EH (cell line): ENCODE measurements around the gene ABRACL.
A peak's percentile ranks its signal among the peaks of the same experiment; 100 is the strongest.
"Not testable (repeated sequence)": the region's sequence is repeated elsewhere in the genome, so short reads cannot be mapped to it uniquely, and the experiment has no call there.

ENCODE experiments used
- DNase-seq: peaks from one replicate; pipeline ENCODE4 v3.0.0-alpha.2; 2015; ENCODE audit warnings: low read depth

ABRACL gene, protein sequence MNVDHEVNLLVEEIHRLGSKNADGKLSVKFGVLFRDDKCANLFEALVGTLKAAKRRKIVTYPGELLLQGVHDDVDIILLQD

GRCh38 chr6:139028658-139029469 lies at the start of gene ABRACL:
TSS of gene ABRACL (plus strand) at chr6:139028745. CDS start at chr6:139034161, 5,416 bp downstream.
- DNase-seq = peak; percentile 74

- peak; percentile 36 for DNase-seq
Observed at GRCh38 chr6:138979365-138979764, 49.2 kb upstream of the ABRACL start.

- DNase-seq = no peak
Observed at GRCh38 chr6:138979813-138980668, 48.5 kb upstream of the ABRACL start.

DNA sequence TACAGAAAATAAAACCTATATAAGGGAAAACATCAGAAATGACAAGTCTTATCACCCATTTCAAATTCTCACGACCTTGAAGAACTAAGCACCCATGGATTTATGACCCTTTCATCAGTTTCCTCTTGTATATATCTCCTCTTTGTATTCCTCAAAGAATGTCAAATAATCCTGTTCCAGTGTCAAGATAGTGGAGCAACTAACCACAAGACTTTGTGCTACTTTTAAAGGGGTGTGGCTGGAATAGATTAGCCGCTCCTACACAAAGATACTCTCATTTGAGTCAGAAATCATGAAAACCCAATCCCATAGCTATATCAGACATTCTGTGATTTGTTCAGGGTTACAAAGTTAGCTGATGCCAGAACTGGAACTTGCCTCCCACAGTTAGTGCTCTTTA lies 47.1 kb upstream of the ABRACL start:
- DNase-seq = no peak

DNA sequence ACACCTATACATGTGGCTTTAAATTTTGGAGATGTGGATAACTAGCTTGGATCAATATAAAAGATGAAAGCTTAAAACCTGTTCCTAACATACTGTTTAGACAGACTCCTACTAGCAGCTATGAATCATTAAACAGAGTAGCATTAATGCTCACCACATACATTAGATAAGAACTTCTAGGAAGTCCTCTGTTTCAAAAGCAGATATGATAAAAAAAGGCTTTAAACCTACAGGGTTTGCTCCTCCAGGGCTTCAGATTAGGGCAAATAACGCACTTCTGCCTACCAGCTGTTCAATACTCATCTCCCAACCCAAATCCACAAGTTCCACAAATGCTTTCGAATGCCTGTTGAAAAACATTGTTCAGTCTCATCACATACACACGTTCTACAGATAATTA lies 42.0 kb upstream of the ABRACL start:
- DNase-seq = peak; percentile 35

DNA sequence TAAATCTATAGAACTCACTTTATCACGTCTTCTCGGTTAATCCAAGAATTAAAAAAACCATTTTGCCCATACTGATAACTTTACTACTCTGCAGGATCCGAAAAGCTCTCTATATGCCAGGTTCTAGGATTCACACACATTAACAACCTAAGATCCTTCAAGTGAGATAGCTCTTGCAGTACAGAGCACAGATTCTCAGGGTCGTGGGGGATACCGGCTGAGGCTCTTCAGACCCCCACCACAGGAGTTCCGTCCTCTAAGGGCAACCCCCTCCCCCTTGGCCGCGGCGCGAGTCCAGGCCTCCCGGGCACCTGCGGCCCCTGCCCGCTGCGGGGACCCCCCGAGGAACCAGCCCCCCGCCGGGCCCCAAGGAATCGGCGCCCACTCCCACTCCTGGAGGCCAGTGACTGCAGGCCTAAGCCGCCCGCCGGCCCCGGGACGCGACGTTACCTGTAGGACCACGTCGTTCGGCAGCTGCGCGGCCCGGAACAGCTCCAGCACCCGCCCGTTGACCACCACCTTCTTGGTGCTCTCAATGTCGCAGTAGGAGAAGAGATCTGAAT lies 41.4 kb upstream of the ABRACL start:
- no peak for DNase-seq

GRCh38 chr6:138987643-138988468 lies 40.7 kb upstream of the ABRACL start, which contains the start of gene REPS1:
TSS of gene REPS1 (minus strand) at chr6:138988253. CDS start at chr6:138987682, 571 bp downstream.
- peak; percentile 91 for DNase-seq

GRCh38 chr6:138988469-138988834 lies 40.1 kb upstream of the ABRACL start:
- DNase-seq = no peak

DNA sequence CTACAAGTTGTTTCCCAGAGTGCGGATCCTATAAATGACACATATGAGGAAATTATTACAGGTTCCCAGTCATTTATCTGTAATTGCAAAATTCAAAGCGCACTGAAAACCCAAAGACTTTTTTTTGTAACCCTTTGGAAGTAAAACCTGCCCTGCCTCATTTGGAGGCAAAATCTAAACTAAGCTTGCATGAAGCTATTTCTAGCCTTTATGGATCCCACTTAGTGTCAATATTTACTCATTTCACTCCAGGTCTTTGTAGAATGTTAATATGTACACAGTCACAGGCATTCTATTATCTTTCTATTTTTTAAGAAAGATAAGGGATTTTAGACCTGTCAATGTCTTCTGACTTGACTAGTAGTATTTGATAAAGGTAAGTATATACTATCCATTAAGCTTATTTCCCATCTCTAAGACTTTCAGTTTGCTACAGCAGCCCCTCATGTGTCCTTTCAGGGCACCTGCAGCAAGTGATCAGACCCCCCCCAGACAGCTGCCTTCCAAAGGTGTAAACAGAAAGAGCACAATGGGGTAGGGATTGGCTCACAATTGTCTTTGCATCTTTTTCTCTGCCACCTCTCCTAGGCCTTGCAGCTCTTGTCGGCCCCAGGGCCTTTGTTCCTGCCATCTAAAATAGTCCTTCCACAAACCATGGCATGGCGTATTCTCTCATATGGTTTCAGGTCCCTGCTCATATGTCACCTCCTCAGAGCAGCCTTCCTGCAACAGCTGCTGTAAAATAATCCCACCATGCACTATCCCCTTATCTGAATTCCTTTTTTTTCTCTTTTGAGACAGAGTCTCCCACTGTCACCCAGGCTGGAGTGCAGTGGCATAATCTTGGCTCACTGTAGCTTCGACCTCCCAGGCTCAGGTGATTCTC lies 39.2 kb upstream of the ABRACL start:
- no peak for DNase-seq

DNA sequence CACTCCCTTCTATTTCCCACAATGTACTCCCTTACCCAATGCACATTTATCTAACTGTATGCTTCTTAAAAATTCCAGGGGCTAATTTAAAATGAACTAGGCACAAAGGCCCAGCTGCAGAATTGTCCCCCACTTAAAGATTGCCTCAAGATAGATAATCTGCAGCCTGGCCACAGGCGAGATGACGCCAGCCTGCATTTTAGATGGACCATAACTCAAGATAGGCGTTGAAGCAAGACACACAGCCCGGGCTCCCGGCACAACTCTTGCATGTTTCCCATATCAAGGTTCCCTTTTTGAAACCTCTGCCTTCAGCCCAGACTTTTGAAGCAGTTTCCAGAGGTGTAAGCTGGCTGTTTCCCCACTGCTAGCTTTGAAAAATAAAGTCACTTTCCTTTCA lies 37.3 kb upstream of the ABRACL start:
- DNase-seq = no peak

- DNase-seq = not testable (repeated sequence)
Observed at GRCh38 chr6:138992965-138993364, 35.6 kb upstream of the ABRACL start.

DNA sequence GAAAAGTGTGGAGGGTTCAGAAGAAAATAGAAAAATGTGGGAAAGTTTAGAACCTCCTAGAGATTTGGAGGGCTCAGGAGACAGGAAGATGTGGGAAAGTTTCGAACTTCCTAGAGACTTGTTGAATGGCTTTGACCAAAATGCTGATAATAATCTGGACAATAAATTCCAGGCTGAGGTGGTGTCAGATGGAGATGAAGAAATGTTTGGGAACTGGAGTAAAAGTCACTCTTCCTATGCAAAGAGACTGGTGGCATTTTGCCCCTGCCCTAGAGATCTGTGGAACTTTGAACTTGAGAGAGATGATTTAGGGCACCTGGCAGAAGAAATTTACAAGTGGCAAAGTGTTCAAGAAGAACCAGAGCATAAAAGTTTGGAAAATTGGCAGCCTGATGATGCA lies 35.1 kb upstream of the ABRACL start:
- DNase-seq = peak; percentile 62

GRCh38 chr6:138996524-138996923 lies 32.0 kb upstream of the ABRACL start:
- DNase-seq = no peak

DNA sequence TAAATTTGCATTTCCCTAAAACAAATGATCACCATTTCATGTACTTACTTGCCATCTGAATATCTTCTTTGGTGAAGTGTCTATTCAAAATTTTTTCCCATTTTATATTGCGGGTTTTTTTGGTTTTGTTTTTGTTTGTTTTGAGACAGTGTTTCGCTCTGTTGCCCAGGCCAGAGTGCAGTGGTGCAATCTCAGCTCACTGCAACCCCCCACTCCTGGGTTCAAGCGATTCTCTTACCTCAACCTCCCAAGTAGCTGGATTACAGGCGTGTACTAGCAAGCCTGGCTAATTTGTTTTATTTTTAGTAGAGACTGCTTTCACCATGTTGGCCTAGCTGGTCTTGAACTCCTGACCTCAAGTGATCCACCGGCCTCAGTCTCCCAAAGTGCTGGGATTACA lies 31.4 kb upstream of the ABRACL start:
- DNase-seq = no peak

DNA sequence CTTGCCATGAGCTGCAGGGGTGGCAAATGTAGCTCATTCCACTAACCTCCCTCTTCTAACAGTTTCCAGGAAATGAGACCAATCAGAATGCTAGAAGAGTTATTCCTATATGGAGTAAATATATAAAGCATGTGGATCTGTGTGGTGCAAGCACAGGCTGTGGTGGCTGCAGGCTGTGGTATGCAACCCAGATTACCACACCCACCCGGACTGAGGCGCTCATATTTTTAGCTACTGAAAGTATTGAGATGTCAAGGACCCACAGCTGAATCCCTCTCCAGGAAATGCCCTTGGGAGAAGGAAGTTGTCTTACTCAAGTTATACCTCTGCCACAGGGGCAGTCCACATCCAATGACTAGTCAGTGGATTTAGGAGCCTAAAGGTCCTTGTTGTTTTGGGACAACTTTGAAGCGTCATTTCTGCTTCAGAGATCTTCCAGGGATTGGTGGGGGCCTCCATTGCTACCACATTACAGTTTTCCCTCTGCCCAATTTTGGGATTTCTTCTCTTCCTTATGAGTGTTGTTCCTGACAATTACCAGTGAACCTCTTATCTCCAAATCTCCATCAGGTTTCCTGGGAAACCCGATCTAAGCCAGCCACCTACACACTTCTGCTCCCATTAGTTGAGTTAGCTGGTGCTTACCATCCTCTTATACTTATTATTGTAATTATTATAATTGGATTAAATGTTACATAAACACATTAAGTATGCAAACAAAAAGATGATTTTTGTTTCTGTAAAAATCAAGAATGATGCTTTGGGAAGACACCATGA lies 28.4 kb upstream of the ABRACL start:
- DNase-seq = peak; percentile 61

- no peak for DNase-seq
Observed at GRCh38 chr6:139003751-139004150, 24.8 kb upstream of the ABRACL start.

- DNase-seq = no peak
Observed at GRCh38 chr6:139006477-139006876, 22.1 kb upstream of the ABRACL start.

DNA sequence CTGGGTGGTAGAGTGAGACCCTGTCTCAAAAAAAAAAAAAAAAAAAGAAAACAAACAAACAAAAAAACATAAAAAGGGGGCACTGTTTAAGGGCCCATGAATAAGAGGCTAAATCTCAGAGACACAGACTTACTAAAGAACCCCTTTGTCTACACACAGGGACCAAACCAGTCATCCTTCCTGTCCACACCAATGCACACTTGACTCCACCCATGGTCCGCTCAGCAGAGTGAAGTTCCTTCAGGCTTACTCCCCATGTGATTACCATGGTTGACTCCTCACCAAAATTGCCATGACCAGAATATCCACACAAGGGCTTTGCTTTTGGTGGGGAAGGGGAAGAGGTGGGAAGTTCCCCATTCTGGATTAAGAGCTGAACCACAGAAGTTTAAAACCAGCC lies 21.1 kb upstream of the ABRACL start:
- no peak for DNase-seq

DNA sequence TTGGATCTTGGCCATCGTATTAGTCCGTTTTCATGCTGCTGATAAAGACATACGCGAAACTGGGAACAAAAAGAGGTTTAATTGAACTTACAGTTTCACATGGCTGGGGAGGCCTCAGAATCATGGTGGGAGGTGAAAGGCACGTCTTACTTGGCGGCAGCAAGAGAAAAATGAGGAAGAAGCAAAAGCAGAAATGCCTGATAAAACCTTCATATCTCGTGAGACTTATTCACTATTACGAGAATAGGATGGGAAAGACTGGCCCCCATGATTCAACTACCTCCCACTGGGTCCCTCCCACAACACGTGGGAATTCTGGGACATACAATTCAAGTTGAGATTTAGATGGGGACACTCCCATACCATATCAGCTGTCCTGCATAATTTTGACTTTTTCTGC lies 20.4 kb upstream of the ABRACL start:
- DNase-seq = no peak

DNA sequence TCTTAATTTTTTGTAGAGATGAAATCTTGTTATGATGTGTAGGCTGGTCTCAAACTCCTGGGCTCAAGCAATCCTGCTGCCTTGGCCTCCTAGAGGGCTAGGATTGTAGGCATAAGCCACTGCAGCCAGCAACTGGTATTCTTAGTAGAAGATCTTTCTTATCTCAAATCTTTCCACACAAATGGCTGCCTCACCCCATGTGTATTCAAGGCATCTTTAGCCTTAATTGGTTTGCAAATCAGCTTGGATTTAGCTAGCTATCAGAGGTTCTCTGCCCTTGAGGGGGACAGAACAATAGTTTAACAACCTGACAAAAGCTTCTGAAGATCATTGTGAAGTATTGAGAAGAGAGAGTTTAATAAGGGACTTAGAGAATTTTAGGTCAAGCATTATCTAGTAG lies 17.9 kb upstream of the ABRACL start:
- DNase-seq = no peak
